GM18505 (cell line): ENCODE data around the gene COL19A1.
A peak's percentile ranks its signal among the peaks of the same experiment; 100 is the strongest.
"Not testable (repeated sequence)": the region's sequence is repeated elsewhere in the genome, so short reads cannot be mapped to it uniquely, and the experiment has no call there.

ENCODE experiments used
- ATAC-seq: cut with Tn5 transposase; IDR thresholded peaks from one replicate; pipeline ENCODE4 v1.9.1; 2021; ENCODE audit not compliant: unreplicated experiment
- POLR2A ChIP-seq: IDR thresholded peaks from 4 replicates; pipeline ENCODE4 v1.6.1; 2011; ENCODE audit warnings: borderline replicate concordance; ENCODE audit not compliant: insufficient read depth, insufficient read length; ENCODE audit errors: extremely low read depth

Gene COL19A1

DNA sequence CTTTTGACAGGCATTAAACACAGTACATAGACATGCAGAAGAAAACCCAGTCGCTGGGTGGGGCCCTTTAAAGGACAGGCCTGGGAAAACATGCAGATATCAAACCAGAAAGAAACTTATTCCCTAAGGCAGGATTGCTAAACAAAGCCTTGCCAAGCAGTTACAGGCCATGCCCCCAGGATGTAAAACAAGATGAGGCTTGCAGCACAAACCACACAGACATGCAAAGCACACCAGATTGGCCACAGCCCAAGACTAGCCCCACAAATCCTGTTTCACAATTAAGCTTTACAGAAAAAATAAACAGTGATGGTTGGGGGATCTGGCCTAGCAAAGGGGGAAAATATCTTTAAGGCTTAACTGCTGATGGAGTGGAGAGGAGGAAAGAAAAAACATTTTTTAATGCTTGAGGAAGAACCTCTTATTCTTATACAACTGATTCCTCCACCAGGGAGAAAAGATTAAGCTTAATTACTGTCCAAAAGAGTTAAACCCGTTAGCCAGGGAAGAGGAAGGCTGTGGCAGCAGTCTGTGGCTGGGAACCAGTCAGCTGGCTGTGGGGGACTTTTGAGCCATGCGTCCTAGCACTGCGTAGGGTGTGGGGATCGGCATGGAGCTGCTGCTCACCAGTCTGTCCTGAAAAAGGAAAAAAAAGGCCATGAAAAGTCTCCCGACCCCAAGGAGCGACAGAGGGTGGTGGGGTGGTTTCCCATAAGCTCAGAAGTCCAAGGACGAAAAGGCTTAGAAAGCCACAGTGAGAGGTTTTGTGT lies 28.4 kb downstream of the COL19A1 start:
- no peak for TF ChIP-seq POLR2A
- ATAC-seq, result no peak

DNA sequence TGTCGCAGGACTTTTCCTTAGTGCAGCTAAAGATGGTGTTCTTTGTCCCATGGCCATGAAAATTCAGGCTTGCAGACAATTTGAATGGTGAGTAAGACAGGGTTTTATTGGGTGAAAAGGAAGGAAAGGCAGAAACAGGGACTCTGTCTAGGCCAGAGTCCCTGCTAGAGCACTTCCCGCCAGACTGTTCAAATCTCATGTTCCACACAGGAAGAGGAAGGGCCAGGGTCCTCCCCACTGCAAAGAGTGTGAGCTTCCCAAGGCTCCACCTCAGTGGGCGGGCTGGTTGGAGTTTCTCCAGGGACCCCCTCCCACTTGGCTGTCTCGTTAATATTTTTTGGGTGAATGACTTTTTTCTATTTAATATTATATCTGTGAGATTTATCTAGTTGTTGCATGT lies 29.0 kb downstream of the COL19A1 start:
- ATAC-seq, result no peak

DNA sequence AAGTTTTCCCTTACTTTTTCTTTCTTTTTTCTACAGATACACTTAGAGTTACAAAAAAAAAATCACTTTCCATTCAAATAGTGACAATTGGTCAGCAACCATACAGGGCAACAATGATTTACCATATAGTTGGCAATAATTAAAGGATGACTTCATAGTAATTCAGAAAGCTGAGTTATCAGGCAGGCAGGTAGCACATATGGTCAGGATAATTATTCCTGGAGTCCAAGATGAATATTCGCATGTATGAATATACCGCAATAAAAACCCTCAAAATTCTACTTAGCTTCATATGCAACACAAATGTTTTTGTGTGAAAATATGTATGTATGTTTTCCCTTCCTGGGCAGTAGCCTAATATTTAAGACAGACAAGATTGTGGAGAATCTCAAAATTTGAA lies 34.5 kb downstream of the COL19A1 start:
- no peak for TF ChIP-seq POLR2A
- ATAC-seq, result no peak

More for the DNA sequence above, 29.0 kb downstream of the COL19A1 start:
- TF ChIP-seq POLR2A, result no peak

DNA sequence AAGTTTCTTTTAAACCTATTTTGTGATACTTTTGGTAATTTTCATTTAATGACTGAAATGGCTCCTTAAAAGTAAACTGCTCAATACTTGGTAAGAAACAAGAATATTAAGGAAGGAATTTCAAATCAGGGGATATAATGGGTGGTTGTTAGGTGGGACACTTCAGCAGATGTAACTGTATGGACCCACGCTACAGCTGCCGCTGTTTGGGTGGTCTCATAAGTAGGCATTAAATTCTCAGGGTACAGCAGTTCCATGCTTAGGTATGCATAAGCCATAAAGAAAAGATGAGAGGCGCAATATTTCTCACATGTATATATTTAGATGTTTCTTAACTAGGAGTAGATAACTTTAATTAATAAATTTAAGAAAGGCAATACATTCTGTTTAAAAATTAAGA lies 35.0 kb downstream of the COL19A1 start:
- no peak for ATAC-seq

DNA sequence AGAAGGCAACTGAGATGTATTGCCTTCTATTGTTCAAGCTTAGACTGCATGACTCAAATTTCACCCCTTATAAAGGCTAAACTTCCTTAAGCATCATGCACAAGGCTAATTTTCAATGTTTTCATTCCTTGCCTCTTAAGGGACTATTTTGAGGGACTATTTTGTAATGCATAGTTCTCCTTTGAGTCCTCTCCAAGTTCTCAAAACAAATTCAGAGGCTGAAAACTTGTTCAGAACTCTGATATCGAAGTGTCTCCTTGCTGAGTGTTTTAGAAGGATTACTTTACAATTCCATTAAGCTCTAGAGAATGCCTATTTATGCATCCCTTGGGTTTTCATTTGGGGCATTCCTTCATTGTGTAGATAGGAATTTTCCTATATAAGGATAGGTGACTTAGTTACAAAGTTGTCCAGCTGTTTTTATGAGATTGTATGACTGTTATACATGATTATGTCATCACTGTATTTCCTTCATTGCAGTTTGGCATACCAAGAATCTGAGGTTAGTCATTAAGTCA lies 41.7 kb downstream of the COL19A1 start:
- TF ChIP-seq POLR2A, result no peak
- no peak for ATAC-seq

More for the DNA sequence above, 35.0 kb downstream of the COL19A1 start:
- TF ChIP-seq POLR2A, result no peak

DNA sequence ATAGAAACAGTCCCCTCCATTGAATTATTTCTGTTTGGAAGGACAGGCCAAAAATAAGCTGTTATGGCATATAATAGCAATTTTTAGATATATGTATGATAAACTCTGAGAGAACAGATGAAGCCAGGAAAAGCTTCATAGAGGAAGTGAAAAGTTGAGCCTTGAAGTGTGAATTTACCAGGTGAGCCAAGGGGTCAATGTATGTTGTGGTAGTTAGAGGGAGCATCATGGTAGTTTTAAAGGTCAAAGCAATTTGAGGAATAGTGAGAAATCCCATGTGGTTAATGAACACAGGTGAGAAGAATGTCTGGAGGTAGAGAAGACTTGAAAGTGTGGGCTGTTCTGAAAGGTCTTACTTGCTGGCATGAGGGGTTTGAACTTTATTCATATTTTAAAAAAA lies 47.0 kb downstream of the COL19A1 start:
- no peak for TF ChIP-seq POLR2A
- no peak for ATAC-seq

DNA sequence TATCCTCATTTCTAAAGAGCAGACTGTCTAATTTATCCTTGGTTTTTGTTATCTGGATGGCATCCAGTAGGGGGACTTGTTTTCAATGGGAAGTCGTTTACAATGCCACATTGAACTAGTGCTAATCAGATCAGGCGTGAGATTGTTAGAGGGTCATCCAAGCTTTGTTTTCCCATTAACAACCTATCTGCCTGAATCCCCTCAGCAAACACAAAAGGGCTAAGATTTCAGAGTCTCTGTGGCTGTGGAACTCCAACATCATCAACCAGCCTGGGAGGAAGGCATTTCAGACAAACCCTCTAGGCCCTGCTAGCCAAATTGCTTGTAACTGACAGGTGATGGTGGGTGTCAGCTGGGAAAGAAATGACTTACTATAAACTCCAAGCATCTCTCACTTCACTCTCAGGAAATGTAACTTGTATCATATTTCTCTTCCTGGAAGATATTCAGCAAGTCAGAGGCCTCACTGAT lies 47.7 kb downstream of the COL19A1 start:
- no peak for TF ChIP-seq POLR2A
- no peak for ATAC-seq

DNA sequence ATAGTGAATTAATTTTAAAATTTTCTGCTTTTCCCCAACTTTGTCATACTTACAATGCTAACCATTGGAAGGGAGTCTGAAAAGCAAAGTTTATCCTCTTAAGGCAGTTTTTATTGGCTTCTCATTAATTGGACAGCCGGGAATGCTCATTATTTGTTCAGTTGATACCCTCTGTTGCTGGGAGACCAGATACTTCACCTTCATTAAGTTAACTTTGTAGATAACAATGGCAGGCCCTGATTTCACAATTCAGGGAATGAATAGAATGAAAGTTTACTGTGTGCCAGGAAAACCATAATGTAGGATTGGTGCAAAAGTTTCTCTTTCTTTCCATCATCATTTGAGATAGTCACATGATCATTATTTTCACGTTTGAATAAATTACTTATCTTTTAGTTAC lies 49.0 kb downstream of the COL19A1 start:
- ATAC-seq, result no peak
- TF ChIP-seq POLR2A, result no peak

DNA sequence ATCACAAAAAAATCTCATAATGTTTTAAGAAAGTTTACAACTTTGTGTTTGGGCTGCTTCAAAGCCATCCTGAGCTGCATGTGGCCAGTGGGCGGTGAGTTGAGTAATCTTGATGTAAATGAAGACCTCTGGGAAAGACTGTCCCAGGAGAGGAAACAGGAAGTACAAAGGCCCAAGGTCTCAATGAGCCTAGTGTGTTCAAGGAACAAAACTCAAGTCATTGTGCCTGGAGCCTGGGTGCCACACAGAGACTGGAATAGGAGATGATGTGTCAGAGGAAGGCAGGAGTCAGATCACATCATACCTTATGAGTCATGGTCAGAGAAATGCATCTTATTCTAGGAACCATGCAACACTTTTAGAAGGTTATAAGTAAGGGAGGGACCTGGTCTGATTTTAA lies 51.5 kb downstream of the COL19A1 start:
- ATAC-seq, result peak; percentile 53
- no peak for TF ChIP-seq POLR2A

DNA sequence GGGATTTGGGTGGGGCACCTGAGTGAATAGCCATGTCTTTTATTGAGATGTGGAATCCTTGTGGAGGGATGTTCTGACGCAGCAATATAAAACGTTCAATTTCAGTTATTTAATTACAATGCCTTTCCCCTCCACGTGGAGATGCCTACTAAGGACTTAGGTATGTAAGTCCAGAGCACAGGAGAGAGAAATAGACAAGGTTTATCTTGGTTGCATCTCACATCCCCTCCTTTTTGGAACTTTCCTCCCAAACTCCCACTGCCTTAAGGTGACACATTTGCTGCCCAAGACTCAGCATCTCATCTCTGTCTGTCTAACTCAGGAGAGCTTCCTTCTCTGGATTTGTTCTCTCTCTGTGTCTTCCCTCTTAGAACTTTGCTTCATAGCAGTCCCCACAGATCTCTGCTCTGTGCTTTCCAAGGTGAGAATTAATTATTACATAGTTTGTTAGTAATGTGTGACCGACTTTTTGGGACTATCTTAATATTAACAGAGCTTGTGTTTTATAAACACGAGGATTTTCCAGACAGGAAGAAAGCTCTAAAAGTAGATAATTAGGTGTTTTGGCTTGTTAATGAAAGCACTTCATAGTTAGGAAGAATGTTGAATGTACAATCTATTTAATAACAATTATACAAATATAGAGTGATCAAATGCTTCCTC lies 52.6 kb downstream of the COL19A1 start:
- TF ChIP-seq POLR2A, result no peak
- ATAC-seq, result no peak

DNA sequence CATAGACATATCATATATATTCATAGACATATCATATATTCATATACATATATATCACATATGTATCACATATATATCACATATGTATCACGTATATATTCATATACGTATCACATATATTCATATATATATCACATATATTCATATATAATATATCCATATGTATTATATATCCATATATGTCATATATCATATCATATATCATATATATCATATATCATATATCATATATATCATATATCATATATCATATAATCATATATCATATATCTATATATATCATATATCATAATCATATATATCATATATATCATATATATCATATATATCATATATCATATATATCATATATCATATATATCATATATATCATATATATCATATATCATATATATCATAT lies 54.7 kb downstream of the COL19A1 start:
- not testable (repeated sequence) for ATAC-seq

DNA sequence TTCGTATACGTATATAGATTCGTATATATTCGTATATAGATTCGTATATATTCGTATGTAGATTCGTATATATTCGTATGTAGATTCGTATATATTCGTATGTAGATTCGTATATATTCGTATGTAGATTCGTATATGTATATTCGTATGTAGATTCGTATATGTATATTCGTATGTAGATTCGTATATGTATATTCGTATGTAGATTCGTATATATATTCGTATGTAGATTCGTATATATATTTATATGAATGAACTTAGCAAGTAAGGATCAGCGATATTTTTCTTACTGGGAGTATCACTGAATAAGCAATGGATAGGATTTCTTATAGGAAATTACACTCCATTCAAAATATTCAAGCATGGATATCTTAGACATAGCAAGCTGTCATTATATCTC lies 55.3 kb downstream of the COL19A1 start:
- ATAC-seq, result not testable (repeated sequence)

DNA sequence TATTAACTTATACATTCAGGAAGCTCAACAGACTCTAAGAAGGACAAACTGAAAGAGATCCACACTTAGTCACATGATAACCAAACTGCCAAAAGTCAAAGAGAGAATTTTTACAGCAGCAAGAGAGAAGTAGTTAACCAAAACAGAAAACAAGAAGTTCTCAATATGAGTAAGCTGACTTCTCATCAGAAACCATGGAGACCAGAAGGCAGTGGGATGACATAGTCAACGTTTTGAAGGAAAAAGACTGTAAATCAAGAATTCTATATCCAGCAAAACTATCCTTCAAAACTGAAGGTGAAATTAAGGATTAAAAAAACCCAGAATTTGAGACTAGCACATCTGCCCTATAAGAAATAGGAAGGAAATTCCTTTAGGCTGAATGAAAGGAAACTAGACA lies 60.4 kb downstream of the COL19A1 start:
- ATAC-seq, result no peak
- no peak for TF ChIP-seq POLR2A

DNA sequence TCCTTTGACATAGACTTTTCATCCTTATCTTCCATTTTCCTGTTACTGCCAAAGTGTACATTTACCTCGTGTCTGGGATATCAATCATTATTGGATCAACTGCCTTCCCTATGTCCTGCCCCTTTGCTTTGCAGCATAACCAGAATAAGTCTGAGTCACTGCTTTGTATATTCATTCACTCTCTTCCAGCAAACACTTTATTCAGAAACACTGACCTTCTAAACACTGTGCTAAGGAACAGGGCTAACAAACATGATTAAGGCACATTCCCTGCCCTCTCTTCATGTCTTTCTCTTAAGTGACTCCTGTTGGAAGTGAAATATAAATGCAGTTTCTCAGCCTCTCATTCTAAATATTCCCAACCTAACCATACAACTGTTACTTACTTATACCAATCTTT lies 66.9 kb downstream of the COL19A1 start:
- ATAC-seq, result no peak
- TF ChIP-seq POLR2A, result no peak
